ENCODE measurements around the gene LARGE1.

The LARGE1 gene

GRCh38 chr22:33563220-33563964 is 356.9 kb downstream of the LARGE1 start:
- no peak for DNase-seq (ENCODE audit: low read depth in 2 of 2)

- DNase-seq (ENCODE audit: low read depth in 2 of 2) = no peak
These were observed 357.8 kb downstream of the LARGE1 start for GRCh38 chr22:33562501-33562900.

GRCh38 chr22:33561149-33561807 is 359.0 kb downstream of the LARGE1 start:
- DNase-seq (ENCODE audit: low read depth in 2 of 2) = no peak

GRCh38 chr22:33557836-33558235 is 362.4 kb downstream of the LARGE1 start:
- no peak for DNase-seq (ENCODE audit: low read depth in 2 of 2)

GRCh38 chr22:33555814-33556522 is 364.3 kb downstream of the LARGE1 start:
- no peak for DNase-seq (ENCODE audit: low read depth in 2 of 2)

GRCh38 chr22:33553493-33553892 is 366.8 kb downstream of the LARGE1 start:
- DNase-seq (ENCODE audit: low read depth in 2 of 2) = no peak

GRCh38 chr22:33544707-33545106 is 375.6 kb downstream of the LARGE1 start:
- DNase-seq (ENCODE audit: low read depth in 2 of 2) = no peak

GRCh38 chr22:33542722-33543121 is 377.6 kb downstream of the LARGE1 start:
- no peak for DNase-seq (ENCODE audit: low read depth in 2 of 2)

- no peak for DNase-seq (ENCODE audit: low read depth in 2 of 2)
These were observed 378.1 kb downstream of the LARGE1 start for GRCh38 chr22:33542153-33542552.

GRCh38 chr22:33539902-33540751 is 380.1 kb downstream of the LARGE1 start:
- no peak for DNase-seq (ENCODE audit: low read depth in 2 of 2)

- DNase-seq (ENCODE audit: low read depth in 2 of 2) = no peak
These were observed 380.9 kb downstream of the LARGE1 start for GRCh38 chr22:33539202-33539901.

- DNase-seq (ENCODE audit: low read depth in 2 of 2) = no peak
These were observed 381.9 kb downstream of the LARGE1 start for GRCh38 chr22:33538277-33538885.

GRCh38 chr22:33537059-33537458 is 383.2 kb downstream of the LARGE1 start:
- DNase-seq (ENCODE audit: low read depth in 2 of 2) = no peak

GRCh38 chr22:33535937-33536875 is 384.1 kb downstream of the LARGE1 start:
- no peak for DNase-seq (ENCODE audit: low read depth in 2 of 2)

GRCh38 chr22:33529424-33530113 is 390.7 kb downstream of the LARGE1 start:
- no peak for DNase-seq (ENCODE audit: low read depth in 2 of 2)

- DNase-seq (ENCODE audit: low read depth in 2 of 2) = no peak
These were observed 392.1 kb downstream of the LARGE1 start for GRCh38 chr22:33528183-33528582.

GRCh38 chr22:33526434-33527107 is 393.7 kb downstream of the LARGE1 start:
- DNase-seq (ENCODE audit: low read depth in 2 of 2) = no peak

- DNase-seq (ENCODE audit: low read depth in 2 of 2) = no peak
These were observed 395.6 kb downstream of the LARGE1 start for GRCh38 chr22:33524511-33525260.

Measured in stimulated activated CD8-positive, alpha-beta memory T cell treated with anti-CD3 and anti-CD28 coated beads, Interleukin-7, amount 100 ng/mL, for 4 hours (primary cell).